Cortex of kidney (tissue), 1 donor: ENCODE results near the gene APPBP2.
"Not testable (repeated sequence)": the region's sequence is repeated elsewhere in the genome, so short reads cannot be mapped to it uniquely, and the experiment has no call there.

Experiments
- DNase-seq: peaks from one replicate; lab custom pipeline; 2025; lab: John Stamatoyannopoulos, UW

APPBP2 gene

DNA sequence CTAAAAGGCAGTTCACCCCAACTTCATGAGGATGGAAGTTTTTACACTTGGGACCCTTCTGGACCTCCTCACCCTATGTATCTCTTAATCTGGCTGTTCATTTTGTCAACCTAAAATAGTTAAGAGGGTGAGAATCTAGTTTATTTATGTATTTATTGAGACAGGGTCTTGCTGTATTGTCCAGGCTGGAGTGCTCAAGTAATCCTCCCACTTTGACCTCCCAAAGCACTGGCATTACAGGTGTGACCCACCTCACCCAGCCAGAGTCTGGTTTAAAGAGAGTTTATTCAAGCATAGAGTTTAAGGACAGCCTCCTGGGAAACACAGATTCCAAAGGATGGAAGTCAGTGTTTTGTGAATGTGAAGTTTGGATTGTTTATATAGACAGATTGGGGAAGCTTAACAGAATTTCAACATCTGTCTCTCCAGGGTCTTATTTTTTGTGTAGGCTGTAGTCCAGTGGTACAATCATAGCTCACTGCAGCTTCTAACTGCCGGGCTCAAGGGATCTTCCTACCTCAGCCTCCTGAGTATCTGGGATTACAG lies 8.0 kb upstream of the APPBP2 start:
- DNase-seq, result no peak

DNA sequence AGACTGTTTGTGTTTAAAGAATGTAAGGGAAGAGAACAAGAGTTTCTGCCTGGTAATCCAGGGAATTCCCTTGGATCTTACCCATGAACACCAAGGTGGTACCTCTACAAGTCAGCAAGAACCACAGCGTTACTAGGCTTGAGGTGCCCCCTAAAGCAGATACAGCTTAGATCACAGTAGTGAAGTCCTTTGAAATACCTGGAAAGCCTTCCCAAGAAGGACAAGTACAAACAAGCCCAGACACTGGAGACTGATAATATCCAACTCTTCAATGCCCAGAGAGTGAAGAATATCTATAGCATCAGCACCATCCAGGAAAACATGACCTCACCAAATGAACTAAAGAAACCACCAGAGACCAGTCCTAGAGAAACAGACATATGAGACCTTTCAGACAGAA lies 3.8 kb upstream of the APPBP2 start:
- DNase-seq, result no peak

DNA sequence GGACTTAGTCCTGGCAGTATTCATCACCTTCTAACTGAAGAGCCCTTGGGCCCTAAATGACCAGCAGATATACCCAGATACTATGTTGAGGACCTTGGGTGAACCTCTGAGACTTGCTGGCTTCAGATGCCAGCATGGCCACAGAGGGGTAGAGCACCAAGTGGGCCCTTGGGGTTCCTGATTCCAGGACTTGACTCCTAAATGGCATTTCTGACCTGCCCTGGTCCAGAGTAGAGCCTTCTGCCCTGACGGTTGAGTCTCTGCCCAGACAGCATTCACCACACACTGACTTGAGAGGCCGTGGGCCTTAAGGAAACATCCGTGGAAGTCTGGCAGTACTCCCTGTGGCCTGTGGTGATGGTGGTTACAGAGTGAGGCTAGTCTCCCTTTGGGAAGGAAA lies 2.8 kb upstream of the APPBP2 start:
- DNase-seq, result no peak

DNA sequence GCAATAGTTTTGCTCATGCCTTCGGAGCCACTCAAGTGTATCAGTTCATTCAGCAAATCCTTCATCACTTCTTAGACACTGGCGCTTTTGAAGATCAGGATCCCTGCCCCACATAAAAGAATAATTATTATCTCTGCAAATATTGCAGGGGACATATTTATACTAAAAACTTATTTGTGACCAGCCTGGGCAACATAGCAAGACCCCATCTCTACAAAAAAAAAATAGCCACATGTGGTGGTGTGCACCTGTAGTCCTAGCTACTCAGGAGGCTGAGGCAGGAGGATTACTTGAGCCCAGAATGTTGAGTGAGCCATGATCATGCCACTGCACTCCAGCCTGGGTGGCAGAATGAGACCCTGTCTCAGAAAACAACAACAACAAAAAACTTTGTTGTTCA lies 1.7 kb upstream of the APPBP2 start:
- DNase-seq, result no peak

DNA sequence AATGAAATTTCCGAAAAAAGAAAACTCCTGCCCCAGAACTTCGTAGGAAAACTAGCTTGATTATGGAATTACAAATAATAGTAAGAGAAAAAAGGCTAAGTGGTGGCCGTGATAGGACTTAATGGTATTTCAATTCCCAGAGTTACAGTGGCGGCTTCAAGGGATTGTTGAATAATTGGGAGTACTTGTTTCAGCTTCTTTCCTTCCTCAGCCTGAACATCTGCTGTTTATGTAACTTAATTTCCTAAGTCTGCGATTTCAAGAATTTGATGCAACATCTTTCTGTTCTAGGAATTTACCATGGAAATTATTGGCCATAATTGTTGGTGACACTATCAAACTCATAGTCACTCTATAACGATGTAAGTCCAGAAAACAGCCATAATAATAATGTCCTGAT lies 684 bp upstream of the APPBP2 start:
- DNase-seq, result no peak

DNA sequence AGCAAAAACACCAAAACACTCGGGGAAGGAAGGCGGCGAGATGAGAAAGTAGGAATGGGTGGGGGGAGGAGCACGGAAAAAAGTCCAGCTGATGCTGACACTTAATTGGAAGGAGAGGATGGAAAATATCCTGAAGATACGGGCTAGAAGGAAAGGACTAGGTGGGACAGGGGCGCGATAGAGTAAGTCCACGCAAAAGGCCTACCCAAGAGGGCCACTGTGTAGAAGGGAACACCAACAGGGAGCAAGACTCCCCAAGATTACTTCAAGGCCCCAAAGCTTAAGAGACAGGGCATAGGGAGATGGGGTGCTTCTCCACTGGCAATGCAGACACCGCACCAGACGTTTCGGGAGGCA lies 736 bp downstream of the APPBP2 start:
- no peak for DNase-seq

DNA sequence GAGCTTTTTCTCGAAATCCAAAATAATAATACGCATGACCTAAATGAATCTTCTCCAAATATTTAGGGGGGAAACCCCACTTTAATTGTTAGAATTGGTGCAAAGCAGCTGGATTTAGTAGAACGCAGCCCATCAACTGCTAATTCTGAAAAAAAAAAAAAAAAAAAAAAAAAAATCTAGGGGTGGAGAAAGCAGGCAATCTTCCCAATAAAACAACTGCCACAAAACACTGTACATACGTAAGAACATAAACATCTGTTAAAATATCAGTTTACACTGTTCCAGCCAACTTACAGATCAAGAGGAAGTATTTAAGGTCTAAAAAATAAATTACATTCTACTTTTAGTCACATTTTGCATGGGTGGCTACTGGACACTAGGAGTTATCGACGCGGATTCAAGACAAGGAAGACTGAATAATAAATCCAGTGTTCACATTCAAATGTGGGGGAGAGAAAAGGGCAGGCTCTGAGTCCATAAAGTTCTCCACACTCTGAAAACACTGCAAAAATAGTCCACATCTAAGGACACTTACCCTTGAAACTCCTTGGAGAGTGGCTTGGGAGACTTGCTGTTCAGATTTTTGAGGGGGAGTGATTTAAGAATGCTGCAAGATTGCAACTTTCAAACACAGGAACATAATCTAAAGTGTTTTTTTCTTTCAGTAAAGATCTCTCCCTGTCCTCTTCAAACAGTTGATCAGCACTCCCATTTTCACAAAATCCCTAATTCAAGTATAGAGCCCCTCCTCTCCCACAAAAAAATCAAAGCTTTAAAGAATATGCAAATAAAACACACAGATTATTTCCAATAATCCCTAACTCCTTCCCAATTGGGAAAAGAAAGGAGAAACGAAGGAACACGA lies 1.3 kb downstream of the APPBP2 start:
- no peak for DNase-seq

DNA sequence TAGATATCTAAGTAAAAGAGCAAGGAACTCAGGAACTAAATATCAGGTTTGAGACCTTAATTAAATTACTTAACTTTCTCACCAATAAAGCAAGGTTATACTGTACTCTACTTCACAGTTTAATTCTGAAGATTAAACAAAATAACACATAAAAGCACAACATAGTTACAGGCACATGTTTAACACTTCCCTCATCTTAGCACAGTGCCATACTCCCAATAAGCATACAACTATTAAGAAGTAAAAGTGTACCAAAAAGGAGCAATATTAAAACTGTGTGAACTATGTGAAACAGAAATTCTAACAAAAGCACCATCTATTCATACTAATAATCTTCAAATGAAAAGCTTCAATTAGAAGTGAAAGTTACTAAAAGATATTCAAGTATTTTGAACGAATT lies 2.2 kb downstream of the APPBP2 start:
- DNase-seq, result no peak

DNA sequence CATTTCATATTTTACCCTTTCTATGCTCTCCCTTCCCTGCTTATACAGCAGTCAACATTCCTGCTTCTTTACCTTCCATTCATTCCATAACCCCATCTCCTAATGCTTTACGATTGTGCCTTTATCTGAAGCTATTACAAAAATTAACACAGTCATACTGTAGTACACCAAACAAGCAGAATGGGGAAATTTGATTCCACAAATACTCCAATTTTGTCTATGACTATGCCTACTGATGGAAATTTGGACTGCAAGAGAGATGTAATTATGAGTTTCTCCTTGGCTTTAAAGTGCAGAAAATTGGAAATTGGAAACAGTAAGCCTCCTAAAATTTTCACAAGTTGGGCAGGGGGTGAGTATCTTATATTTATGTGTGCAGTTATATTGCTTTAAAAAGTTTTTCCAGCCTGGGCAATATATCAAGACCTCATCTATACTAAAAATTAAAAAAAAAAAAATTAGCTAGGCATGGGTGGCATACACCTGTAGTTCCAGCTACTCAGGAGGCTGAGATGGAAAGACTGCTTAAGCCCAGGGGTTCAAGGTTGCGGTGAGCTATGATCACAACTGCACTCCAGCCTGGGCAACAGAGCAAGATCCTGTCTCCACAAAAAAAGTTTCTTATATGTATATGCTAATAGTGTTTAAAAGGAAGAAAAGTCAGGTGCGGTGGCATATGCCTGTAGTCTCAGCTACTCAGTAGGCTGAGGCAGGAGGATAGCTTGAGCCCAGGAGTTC lies 3.0 kb downstream of the APPBP2 start:
- no peak for DNase-seq

DNA sequence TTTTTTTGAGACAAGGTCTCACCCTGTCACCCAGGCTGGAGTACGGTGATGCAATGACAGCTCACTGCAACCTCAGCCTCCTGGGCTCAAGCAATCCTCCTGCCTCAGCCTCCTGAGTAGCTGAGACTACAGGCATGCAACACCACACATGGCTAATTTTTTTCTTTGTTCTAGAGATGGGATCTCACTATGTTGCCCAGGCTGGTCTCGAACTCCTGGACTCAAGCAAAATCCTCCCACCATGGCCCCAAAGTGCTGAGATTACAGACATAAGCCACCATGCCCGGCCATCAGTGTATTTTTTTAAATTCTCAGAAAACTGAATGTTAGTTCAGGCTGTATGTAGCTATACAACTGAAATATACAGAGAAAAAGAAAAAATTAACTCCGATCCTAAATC lies 6.2 kb downstream of the APPBP2 start:
- DNase-seq, result no peak

DNA sequence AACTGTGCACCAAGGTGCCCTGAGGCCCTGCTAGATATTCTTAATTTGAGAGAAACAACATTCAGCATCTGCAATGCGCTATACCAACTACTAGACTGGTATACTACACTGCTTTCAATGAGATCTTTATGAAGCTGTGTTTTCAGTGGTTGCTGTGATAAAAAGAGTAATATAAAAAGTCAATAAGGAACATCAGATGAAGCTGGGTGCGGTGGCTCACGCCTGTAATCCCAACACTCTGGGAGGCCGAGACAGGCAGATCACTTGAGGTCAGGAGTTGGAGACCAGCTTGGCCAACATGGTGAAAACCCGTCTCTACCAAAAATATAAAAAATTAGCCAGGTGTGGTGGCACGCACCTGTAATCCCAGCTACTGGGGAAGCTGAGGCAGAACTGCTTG lies 10.4 kb downstream of the APPBP2 start:
- not testable (repeated sequence) for DNase-seq

DNA sequence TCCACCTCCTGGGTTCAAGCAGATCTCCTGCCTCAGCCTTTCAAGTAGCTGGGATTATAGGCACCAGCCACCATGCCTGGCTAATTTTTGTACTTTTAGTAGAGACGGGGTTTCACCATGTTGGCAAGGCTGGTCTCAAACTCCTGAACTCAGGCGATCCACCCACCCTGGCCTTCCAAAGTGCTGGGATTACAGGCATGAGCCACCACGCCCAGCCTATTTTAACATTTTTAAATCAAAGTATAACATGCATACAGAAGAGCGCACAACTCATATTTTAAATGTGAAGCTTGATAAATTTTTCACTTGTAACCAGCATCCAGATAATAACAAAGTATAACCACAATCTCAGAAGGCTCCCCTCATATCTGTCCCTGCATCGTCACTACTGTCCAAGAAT lies 10.8 kb downstream of the APPBP2 start:
- DNase-seq, result not testable (repeated sequence)

DNA sequence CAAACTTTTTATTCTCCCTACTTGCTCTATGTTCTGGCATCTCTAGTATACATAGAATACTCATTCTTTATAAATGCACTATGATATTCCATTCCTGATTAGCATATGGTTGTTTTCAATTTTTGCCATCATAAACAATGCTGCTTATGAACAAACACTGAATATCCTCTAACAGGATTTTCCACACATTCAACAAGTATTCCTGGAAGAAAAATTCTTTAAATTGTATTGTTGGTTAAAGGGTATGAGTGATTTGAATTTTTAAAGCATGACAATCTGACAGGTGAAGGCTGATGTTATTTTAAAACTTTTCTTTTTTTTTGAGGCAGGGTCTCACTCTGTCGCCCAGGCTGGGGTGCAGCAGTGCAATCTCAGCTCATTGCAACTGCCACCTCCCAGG lies 11.5 kb downstream of the APPBP2 start:
- no peak for DNase-seq

DNA sequence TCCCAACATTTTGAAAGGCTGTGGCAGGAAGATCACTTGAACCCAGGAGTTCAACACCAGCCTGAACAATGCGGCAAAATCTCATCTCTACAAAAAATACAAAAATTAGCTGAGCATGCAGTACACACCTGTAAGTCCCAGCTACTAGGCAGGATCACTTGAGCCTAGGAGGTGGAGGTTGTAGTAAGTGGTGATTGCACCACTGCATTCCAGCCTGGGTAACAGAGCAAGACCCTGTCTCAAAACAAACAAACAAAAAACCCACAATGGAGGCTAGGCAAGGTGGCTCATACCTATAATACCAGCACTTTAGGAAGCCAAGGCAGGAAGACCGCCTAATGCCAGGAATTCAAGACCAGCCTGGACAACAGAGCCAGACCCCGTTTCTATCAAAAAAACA lies 12.0 kb downstream of the APPBP2 start:
- no peak for DNase-seq

DNA sequence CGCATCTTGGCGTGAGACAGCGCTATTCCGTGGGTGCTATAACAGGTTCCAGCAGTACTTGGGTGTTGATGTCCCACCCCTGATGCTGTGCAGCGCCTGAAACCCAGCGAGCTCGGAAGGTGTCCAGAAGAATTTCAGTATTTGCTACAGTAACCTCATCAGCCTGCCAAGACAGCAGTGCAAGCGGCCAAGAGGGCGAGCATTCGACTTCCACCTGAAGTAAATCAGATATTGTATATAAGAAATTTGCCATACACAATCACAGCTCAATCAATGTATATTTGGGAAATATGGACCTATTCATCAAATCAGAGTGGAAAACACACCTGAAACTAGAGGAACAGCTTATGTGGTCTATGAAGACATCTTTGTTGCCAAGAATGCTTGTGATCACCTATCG lies 13.0 kb downstream of the APPBP2 start:
- DNase-seq, result no peak

DNA sequence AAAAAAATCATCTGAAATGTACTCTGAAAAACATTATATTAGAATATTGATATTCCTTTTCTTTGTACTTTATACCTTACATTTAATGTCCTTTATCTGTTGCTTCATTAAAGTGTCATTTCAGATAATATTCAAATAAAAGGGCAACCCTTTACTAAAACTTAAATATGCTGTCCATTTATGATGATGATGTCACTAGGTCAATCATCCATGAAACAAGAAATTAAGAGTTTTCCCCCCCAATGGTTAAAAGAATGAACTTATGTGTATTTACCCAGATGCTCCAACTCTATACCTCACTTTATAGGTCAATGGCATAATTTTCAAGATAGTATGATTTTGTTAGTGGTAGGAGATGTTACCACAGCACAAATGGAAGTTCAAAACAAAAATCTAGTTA lies 15.3 kb downstream of the APPBP2 start:
- DNase-seq, result no peak

DNA sequence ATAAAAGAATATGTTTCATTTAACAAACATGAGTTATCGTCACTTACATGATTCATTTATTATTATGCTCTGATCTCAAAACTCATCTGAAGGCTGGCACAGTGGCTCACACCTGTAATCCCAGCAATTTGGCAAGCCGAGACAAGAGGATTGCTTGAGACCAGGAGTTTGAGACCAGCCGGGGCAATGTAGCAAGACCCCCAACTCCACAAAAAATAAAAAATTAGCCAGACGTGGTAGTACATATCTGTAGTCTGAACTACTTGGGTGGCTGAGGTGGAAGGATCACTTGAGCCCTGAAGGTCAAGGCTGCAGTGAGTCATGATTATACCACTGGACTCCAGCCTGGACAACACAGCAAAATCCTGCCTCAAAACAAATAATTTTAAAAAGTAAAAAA lies 16.0 kb downstream of the APPBP2 start:
- no peak for DNase-seq

DNA sequence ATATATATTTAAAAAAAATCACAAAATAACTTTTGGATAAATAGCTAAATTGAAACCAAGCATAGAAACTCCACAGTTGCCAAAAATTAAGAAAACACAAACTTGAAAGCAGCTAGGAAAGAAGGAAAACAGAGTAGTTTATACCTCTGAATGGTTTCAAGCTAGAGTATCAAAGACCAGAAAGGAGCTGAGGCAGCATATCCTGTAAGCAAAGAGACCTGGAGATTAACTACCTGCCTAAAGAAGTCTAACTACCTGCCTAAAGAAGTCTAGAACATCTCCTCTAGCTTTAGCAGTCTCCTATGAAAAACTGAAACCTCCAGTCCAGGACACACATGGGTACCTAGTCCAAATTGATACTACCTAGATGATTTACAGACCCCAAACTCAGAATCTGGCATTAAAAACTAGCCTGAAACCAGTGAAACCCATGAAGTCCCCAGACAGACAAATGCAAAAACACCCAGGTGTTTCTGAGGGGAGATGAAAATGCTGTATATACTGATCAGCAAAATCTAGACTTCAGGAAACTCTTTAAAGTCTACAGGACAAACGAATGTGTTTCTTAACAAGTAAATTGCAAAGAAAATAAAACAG lies 17.6 kb downstream of the APPBP2 start:
- DNase-seq, result no peak

DNA sequence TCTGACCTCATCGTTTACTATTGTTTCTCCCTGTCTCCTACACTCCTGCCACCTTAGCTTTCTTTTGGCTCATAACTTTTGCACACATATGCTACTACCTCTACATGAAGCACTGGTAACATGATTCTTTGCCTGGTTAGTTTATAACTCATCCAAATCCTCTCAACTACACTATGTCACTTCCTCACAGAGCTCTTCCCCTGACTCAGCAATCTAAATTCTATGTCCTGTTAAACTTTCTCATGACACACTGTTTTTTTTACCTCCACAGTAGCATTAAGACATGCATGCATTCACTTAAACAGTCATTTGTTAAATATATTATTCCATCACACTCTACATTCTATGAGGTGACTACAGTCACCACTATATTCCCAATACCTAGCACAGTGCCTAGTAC lies 19.7 kb downstream of the APPBP2 start:
- no peak for DNase-seq

DNA sequence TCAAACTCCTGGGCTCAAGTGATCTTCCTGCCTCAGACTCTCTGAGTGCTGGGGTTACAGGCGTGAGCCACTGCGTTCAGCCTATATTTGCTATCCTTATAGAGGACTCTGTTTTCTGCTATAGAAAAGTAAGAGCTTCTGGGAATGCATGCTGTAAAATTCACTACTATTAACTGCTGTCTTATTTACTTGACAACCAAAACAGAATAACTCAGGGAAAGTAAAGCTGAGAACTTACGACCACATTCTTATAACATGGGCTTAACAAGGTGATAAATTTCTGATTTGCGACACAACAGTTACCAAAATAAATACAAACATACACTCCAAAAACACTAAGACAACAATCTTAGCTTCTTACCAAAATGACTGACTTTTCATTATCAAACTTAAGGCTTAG lies 23.9 kb downstream of the APPBP2 start:
- no peak for DNase-seq

DNA sequence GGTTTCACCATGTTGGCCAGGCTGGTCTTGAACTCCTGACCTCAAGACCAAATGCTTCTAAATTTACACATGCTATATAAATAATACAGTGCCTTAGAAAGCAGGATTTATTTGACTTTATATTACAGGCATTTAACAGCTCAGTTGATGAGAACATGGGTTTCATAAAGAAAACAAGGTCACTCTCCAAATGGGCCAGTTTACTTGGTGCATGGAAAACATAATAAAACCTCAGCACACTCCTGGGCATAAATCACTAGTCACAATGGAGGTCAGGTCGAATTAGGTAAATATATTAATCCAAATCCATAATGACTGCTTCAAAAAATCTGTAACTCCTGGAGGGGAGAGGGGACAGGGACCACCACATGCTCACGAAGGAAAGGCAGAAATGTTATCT lies 24.5 kb downstream of the APPBP2 start:
- DNase-seq, result no peak

DNA sequence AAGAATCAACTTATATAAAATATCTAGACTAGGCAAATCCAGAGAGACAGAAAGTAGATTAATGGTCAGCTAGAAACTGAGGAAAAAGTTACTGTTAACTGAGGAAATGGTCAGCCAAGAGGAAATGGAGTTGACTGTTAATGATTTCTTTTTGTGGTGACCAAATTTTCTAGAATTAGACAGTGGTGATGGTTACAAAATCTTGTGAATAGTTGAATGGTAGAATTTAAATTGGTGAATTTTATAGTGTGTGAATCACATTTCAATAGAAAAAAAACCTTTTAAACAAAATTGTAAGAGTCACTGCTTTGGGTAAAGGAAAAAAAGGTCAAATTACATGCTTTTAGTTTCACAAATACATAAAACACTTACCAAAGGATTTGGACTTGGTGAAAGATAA lies 30.0 kb downstream of the APPBP2 start:
- no peak for DNase-seq

DNA sequence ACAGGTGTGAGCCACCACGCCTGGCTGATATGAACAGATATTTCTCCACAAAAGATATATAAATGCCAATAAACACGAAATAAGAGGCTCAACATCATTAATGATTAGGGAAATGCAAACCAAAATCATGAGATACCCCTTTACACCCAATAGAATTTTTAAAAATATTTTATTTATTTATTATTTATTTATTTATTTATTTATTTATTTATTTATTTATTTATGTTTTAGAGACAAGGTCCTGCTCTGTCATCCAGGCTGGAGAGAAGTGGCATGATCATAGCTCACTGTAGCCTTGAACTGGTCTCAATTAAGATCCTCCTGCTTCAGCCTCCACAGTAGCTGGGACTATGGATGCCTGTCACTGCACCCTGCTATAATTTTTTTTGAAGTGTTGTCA lies 30.8 kb downstream of the APPBP2 start:
- DNase-seq, result no peak
